HG02943 (cell line): ENCODE data around the gene RBPJ.
"Not testable (repeated sequence)": the region's sequence is repeated elsewhere in the genome, so short reads cannot be mapped to it uniquely, and the experiment has no call there.

Source experiments
- ATAC-seq: cut with Tn5 transposase; IDR thresholded peaks from one replicate; pipeline ENCODE4 v1.9.1; 2021; ENCODE audit warnings: mild to moderate bottlenecking, low read depth, moderate library complexity; ENCODE audit not compliant: unreplicated experiment

RBPJ gene

DNA sequence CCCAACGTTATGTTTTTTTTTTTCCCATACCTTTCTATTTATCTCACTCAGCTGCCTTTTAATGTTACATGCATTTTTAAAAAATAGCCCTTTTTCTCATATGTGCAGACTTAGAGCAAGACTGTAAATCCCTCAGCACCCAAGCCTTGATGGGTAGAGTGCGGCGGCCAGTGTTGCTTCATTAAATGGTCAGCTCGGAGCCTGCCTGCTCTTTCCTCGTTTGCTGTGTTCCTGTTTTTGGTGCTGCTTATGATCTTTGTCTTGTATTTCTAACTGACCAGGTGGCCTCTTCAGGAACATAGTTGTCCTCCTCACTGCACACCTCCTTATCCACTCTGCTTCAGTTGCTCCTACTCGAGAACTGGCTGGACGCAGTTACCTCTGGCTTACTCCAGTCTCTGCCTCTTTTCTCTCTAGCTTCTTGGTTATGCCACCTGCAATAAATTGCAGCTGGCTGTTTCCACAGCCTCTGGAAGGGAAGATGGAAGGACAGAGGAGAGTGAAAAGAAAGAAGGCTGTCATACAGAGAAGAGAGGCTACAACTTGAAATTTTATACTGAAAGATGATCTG, 10.7 kb downstream of the RBPJ start:
- no peak for ATAC-seq

DNA sequence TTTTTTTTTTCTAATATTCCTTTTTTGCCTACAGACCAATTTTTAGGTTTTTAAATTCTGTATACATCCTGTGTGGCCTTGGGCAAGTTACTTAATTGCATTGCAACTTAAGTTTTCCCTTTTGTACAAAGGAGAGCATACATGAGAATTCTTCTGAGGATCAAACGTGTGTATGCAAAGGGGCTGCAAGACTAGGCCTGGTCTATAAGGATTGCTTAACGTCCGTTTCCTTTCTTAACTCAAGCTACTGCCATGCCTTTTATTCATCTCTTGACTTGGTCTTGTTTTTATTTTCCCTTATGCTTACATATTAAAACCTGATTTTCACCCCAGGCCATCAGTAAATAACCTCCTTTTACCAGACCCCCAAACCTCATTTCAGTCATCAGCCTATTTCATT, 13.6 kb downstream of the RBPJ start:
- ATAC-seq: no peak

DNA sequence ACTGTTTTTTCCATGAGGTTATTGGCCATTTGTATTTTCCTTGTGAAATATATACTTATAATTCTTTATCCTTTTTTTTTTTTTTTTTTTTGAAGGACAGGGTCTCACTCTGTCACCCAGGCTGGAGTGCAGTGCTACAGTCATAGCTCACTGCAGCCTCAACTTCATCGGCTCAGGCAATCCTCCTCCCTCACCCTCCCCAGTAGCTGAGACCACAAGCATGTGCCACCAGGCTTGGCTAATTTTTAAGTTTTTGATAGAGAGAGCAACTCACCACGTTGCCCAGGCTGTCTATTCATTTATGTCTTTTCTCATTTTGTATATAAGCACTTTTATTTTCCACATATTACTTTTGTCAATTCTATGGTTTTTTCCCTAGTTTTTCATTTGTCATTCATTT, 16.8 kb downstream of the RBPJ start:
- ATAC-seq: no peak

DNA sequence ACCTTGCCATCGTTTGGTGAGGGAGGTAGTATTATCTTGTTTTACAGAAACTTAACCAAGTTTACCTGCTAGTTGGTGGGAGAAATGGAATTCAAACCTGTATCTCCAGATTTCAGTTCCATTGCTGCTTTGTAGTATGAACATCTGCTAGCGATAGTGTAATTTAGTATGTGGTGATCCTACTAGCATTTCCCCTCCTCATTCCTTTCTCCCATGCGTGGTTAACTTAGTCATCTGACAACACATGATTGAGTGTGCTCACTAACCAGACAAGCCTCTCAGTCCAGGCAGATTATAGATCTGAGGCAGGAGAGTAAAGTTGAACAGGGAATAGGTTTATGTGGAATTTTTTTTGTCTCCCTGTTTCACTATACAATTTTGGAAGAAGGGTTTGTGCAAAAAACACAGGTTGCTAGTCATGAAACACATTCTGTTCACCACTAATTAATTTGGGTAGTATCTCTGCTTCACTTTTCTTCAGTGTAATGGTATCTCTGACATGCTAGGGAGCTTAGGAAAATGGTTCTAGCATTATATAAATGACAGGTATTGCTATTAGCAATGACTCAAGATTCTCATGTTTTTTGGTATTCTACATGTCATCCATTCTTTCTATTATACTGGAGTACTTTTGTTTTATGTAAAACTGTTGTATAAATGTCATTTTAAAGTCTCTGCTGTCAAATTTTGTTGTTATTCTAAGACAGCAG, 21.7 kb downstream of the RBPJ start:
- no peak for ATAC-seq

GRCh38 chr4:26343038-26343398, 22.2 kb downstream of the RBPJ start:
- ATAC-seq: no peak

DNA sequence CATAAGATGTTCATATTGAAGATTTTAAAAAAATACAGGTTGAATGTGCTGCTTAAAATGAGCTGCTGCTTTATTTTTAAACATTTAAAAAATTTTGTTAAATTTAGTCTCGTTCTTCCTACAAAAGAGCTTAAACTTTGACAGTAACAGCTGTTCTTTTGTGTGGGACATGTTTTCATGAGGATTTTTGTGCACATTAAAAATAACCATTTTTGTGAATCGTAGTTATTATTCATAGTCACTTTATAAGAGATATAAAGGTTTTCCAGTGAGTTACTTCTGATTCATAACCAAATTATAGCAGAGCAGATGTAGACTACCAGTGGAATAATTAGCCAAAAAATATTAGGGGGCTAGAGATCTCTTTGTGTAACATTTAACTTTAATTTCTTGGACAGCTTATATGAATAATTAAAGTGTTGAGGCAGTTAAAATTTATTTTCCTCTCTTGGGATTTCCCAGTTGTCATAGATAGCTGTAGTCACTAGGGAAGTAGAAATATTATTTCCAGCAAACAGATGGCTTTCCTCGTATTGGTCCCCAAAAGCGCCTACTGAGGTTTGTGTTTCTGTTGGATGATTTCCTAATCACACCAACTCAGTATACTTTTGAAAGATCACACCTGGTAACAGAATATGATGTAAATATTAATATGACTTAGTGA, 24.2 kb downstream of the RBPJ start:
- ATAC-seq: no peak

GRCh38 chr4:26345565-26345938, 24.7 kb downstream of the RBPJ start:
- no peak for ATAC-seq

GRCh38 chr4:26346203-26346620, 25.4 kb downstream of the RBPJ start:
- no peak for ATAC-seq

- ATAC-seq: no peak
Measured at GRCh38 chr4:26349496-26349895, 28.7 kb downstream of the RBPJ start.

- ATAC-seq: no peak
Measured at GRCh38 chr4:26351685-26352084, 30.9 kb downstream of the RBPJ start.

DNA sequence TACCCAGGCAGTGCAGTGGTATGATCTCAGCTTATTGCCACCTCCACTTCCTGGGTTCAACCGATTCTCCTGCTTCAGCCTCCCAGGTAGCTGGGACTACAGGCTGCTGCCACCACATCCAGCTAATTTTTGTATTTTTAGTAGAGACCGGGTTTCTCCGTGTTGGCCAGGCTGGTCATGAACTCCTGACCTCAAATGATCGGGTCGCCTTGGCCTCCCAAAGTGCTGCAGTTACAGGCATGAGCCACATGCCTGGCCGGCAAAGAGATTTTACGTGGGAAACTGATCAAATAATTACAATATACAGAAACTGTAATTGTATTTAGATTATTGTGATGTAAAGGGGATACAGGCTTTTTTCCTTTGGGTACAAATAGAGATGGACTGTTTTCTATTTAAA, 33.7 kb downstream of the RBPJ start:
- no peak for ATAC-seq

- ATAC-seq: no peak
Measured at GRCh38 chr4:26355392-26356052, 34.7 kb downstream of the RBPJ start.

GRCh38 chr4:26356081-26356501, 35.3 kb downstream of the RBPJ start:
- ATAC-seq: no peak

GRCh38 chr4:26359521-26359920, 38.7 kb downstream of the RBPJ start:
- ATAC-seq: not testable (repeated sequence)

DNA sequence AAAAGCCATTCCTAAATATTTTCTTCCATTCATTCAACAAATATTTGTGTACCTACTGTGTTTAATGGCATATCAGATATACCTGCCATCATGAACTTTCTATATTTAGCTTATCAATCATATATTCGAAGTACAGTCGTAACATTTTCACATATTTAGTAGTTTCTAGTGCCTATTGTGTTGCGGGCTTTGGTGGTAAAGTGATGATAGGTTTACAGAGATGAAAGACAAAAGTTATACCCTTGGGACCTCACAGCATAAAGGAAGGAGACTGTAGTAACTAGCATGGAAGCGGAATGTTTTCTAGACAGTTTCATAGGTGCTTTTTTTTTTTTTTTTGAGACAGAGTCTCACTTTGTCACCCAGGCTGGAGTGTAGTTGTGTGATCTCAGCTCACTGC, 39.5 kb downstream of the RBPJ start:
- ATAC-seq: no peak

DNA sequence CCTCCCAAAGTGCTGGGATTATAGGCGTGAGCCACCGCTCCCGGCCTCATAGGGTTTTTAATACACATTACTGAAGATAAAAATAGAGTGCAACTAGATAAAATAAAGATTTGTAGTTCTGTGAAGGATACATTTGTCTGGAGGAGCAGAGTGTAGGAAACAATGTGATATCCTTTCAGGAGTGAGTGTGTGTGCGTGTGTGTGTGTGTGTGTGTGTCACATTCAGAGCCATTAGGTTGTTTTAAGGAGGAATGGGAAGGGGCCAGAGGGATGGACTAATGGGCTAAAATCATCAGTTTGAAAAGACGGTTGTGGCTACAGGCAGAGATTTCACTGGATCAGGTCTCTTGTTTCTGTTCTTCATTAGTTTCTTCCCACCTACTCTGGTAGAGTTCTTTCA, 40.0 kb downstream of the RBPJ start:
- no peak for ATAC-seq

DNA sequence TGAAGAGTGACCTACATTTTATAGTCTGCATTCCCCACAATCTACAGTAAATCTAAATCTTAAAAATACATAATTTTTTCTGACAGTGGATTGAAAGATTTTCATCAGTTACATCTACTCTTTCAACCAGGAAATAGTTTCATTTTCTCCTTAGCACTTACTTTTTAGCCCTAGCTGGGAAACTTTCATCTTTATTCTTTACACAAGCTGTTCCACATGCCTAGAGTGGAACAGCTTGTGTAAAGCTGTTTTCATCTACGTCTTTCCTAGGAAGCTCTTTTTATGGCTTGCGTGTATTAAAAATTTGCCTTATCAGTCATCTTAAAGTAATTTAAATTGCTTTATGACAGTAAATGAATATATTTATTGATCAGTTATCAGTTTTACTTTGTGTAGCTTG, 40.5 kb downstream of the RBPJ start:
- no peak for ATAC-seq

GRCh38 chr4:26362745-26363439, 42.1 kb downstream of the RBPJ start:
- ATAC-seq: no peak

- ATAC-seq: no peak
Measured at GRCh38 chr4:26365537-26366150, 44.8 kb downstream of the RBPJ start.

GRCh38 chr4:26367811-26368210, 47.0 kb downstream of the RBPJ start:
- no peak for ATAC-seq

GRCh38 chr4:26368685-26369084, 47.9 kb downstream of the RBPJ start:
- no peak for ATAC-seq
